Measurements from ENCODE around the gene PPM1L. TPM values are rescaled to one million over a fixed set of nuclear protein-coding genes. Genes with fewer than 3 reads are reported as not detected.

Gene PPM1L
- total and polyA plus RNA-seq, 2 of the 13 experiments (the other 11 are each of a cell fraction or from before 2014, with no cell fraction given), result 0.22 to 1.4 TPM

GRCh38 chr3:160773722-160774121 lies 17.7 kb downstream of the PPM1L start (continued):
- TF ChIP-seq ZNF407 (CRISPR knock-in tag; IDR thresholded peaks at IDR 0.05; ENCODE audit: not compliant biosample characterization) (no peak), BRD4 (CRISPR knock-in tag; IDR thresholded peaks at IDR 0.05) (no peak), AHR (CRISPR knock-in tag; IDR thresholded peaks at IDR 0.05) (no peak)

- POLR2A ChIA-PET, result no interaction called here
- no peak overlapping the region for H3K27ac ChIP-seq (ENCODE audit: extremely low read length, insufficient read depth, low read length)
- DNase-seq (ENCODE audit: low spot score) (no peak), ATAC-seq (no peak), FAIRE-seq (no peak)
- H4K20me1 ChIP-seq (ENCODE audit: insufficient read depth, low read length), result no peaks in the 10 kb centered on the region
- H3K27me3 ChIP-seq (ENCODE audit: control insufficient read depth in 1 of 2, insufficient read depth in 2 of 2, low read length in 2 of 2), result no peaks in the 10 kb centered on the region
- TF ChIP-seq FOXA1 (IDR thresholded peaks at IDR 0.05) (no peak), FOXA1 (CRISPR knock-in tag; IDR thresholded peaks at IDR 0.05) (no peak), KDM3A (CRISPR knock-in tag; IDR thresholded peaks at IDR 0.05; ENCODE audit: low read depth) (no peak), ZFP62 (CRISPR knock-in tag; IDR thresholded peaks at IDR 0.05) (no peak)
- TF ChIP-seq, protein P1, sequence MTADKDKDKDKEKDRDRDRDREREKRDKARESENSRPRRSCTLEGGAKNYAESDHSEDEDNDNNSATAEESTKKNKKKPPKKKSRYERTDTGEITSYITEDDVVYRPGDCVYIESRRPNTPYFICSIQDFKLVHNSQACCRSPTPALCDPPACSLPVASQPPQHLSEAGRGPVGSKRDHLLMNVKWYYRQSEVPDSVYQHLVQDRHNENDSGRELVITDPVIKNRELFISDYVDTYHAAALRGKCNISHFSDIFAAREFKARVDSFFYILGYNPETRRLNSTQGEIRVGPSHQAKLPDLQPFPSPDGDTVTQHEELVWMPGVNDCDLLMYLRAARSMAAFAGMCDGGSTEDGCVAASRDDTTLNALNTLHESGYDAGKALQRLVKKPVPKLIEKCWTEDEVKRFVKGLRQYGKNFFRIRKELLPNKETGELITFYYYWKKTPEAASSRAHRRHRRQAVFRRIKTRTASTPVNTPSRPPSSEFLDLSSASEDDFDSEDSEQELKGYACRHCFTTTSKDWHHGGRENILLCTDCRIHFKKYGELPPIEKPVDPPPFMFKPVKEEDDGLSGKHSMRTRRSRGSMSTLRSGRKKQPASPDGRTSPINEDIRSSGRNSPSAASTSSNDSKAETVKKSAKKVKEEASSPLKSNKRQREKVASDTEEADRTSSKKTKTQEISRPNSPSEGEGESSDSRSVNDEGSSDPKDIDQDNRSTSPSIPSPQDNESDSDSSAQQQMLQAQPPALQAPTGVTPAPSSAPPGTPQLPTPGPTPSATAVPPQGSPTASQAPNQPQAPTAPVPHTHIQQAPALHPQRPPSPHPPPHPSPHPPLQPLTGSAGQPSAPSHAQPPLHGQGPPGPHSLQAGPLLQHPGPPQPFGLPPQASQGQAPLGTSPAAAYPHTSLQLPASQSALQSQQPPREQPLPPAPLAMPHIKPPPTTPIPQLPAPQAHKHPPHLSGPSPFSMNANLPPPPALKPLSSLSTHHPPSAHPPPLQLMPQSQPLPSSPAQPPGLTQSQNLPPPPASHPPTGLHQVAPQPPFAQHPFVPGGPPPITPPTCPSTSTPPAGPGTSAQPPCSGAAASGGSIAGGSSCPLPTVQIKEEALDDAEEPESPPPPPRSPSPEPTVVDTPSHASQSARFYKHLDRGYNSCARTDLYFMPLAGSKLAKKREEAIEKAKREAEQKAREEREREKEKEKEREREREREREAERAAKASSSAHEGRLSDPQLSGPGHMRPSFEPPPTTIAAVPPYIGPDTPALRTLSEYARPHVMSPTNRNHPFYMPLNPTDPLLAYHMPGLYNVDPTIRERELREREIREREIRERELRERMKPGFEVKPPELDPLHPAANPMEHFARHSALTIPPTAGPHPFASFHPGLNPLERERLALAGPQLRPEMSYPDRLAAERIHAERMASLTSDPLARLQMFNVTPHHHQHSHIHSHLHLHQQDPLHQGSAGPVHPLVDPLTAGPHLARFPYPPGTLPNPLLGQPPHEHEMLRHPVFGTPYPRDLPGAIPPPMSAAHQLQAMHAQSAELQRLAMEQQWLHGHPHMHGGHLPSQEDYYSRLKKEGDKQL (CRISPR knock-in tag; IDR thresholded peaks at IDR 0.05; ENCODE audit: low read depth), result no peak
- TF ChIP-seq, protein P2, sequence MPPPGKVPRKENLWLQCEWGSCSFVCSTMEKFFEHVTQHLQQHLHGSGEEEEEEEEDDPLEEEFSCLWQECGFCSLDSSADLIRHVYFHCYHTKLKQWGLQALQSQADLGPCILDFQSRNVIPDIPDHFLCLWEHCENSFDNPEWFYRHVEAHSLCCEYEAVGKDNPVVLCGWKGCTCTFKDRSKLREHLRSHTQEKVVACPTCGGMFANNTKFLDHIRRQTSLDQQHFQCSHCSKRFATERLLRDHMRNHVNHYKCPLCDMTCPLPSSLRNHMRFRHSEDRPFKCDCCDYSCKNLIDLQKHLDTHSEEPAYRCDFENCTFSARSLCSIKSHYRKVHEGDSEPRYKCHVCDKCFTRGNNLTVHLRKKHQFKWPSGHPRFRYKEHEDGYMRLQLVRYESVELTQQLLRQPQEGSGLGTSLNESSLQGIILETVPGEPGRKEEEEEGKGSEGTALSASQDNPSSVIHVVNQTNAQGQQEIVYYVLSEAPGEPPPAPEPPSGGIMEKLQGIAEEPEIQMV (CRISPR knock-in tag; IDR thresholded peaks at IDR 0.05; ENCODE audit: low read depth), result no peak
- H3K79me2 ChIP-seq (ENCODE audit: insufficient read depth, low read length), result no peaks in the 10 kb centered on the region
- in situ Hi-C loops (cut with HindIII; ENCODE audit: extremely low pct_ligation_motif_present, low pct_unique_long_range_greater_than_20kb), result no loop called here
- H2AFZ ChIP-seq (ENCODE audit: low read length), result no peak overlapping the region
- 47% methylated on average over 3 of the region's 3 CpGs for WGBS (ENCODE audit: low lambda C conversion rate)
- no peak overlapping the region for H3K9ac ChIP-seq (ENCODE audit: insufficient read depth, low read depth, low read length)
- no TSS peak for BruUV-seq (replicated peaks)
- H3K36me3 ChIP-seq (replicated peaks in 1 of 2; ENCODE audit: control insufficient read depth in 1 of 2, insufficient read depth in 2 of 2, low read length in 2 of 2), result no peaks in the 10 kb centered on the region
- CTCF ChIA-PET (ENCODE audit: low intra/inter-chr PET ratio, low total read pairs), result no interaction called here
- no peak overlapping the region for H3K4me2 ChIP-seq (ENCODE audit: low read depth, low read length)
- intact Hi-C loops (cut with micrococcal nuclease; ENCODE audit: unreplicated experiment), result no loop called here
- no peaks in the 10 kb centered on the region for H3K9me3 ChIP-seq (ENCODE audit: low read length)
- H3K4me1 ChIP-seq (ENCODE audit: insufficient read depth, low read length), result no peaks in the 10 kb centered on the region
- H3K4me3 ChIP-seq (replicated peaks in 1 of 3; ENCODE audit: insufficient read depth in 1 of 3, low read depth in 2 of 3, low read length in 3 of 3), result no peak overlapping the region
Observed at GRCh38 chr3:160774172-160774571, 18.1 kb downstream of the PPM1L start.

All from HepG2 (cell line).